Peyer's patch (tissue), 4 donors: ENCODE results near the gene AKT2. TPM values are rescaled to one million over a fixed set of nuclear protein-coding genes. Genes with fewer than 3 reads are reported as not detected.

ENCODE experiments used
- DNase-seq, 3 donors: peaks; one replicate each; pipeline ENCODE4 v3.0.0-alpha.2; 2017 to 2019
- H3K27ac ChIP-seq, 4 donors: fragments of 200-600 bp; sonication (generic); one replicate each; pipeline ENCODE4 v1.5.1; 2016 to 2019
- H3K27me3 ChIP-seq, 2 donors: fragments of 200-600 bp; sonication (generic); one replicate each; pipeline ENCODE4 v1.5.1; 2019
- H3K36me3 ChIP-seq, 3 donors: fragments of 200-600 bp; sonication (generic); one replicate each; pipeline ENCODE4 v1.5.1; 2016 to 2019
- H3K4me1 ChIP-seq, 4 donors: fragments of 200-600 bp; sonication (generic); one replicate each; pipeline ENCODE4 v1.5.1; 2016 to 2019
- H3K4me3 ChIP-seq, 4 donors: fragments of 200-600 bp; sonication (generic); 1 replicate in 3 of 4; 2 replicates in 1 of 4; pipeline ENCODE4 v1.5.1; 2016 to 2019; ENCODE audit warnings: mild to moderate bottlenecking in 1 of 4
- H3K9me3 ChIP-seq, 4 donors: fragments of 200-600 bp; sonication (generic); one replicate each; pipeline ENCODE4 v1.5.1; 2016 to 2019; ENCODE audit warnings: mild to moderate bottlenecking in 1 of 4
- POLR2A ChIP-seq, 2 donors: fragments of 450-650 bp; IDR thresholded peaks; one replicate each; pipeline ENCODE4 v1.5.1; 2017; ENCODE audit warnings: antibody characterized with exemption in 2 of 2, mild to moderate bottlenecking in 2 of 2, moderate library complexity in 2 of 2
- total RNA-seq, 4 donors: library from RNA; depleted of rRNA; stranded (reverse); fragments of >200 nt; gene quantifications; one replicate each; pipeline ENCODE4 v1.1.0, GENCODE V29; 2016
- TF ChIP-seq, protein P1 (sequence below), 6 experiments: fragments of 450-650 bp in 4 of 6; fragments of 200-600 bp in 2 of 6; sonication (generic) in 1 of 6; IDR thresholded peaks; one replicate each; pipeline ENCODE4 v1.5.1; 2017 to 2019; ENCODE audit warnings: antibody characterized with exemption in 6 of 6, mild to moderate bottlenecking in 3 of 6, moderate library complexity in 1 of 6

AKT2 gene
- total RNA-seq, 4 donors from 2014 or later: 67.1 to 146 (median 100) TPM

DNA sequence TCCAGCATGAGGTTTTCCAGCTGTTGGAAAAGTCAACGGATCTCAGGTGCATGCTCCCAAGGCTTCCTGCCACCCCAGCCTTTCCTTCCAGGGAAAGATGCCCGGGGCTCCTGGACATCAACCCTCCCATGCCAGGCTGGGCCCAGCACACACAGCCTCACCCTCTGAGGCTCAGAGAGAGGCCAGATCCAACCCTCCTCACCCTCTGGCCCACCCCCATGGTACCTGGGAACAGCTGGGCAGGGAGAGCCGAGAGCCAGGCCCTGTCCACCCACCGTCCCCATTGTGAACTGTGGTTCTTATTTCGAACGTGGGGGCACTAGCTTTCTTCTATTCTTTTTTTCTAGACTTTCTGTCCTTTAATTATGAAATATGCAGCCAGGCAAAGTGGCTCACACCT is 48.8 kb downstream of the AKT2 start:
- Histone ChIP-seq H3K27ac (no peak overlapping the region), H3K4me3 (no peak overlapping the region), H3K4me1 (peaks cover 0 to 12% (median 0%) of the 10 kb centered on the region in 4 donors), H3K27me3 (no peaks in the 10 kb centered on the region), H3K9me3 (no peaks in the 10 kb centered on the region), H3K36me3 (peaks cover 0 to 85% (median 0%) of the 10 kb centered on the region in 3 donors)
- no peak for DNase-seq
- TF ChIP-seq, protein P1, sequence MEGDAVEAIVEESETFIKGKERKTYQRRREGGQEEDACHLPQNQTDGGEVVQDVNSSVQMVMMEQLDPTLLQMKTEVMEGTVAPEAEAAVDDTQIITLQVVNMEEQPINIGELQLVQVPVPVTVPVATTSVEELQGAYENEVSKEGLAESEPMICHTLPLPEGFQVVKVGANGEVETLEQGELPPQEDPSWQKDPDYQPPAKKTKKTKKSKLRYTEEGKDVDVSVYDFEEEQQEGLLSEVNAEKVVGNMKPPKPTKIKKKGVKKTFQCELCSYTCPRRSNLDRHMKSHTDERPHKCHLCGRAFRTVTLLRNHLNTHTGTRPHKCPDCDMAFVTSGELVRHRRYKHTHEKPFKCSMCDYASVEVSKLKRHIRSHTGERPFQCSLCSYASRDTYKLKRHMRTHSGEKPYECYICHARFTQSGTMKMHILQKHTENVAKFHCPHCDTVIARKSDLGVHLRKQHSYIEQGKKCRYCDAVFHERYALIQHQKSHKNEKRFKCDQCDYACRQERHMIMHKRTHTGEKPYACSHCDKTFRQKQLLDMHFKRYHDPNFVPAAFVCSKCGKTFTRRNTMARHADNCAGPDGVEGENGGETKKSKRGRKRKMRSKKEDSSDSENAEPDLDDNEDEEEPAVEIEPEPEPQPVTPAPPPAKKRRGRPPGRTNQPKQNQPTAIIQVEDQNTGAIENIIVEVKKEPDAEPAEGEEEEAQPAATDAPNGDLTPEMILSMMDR (IDR thresholded peaks at IDR 0.05): no peak
- no peak for TF ChIP-seq POLR2A (IDR thresholded peaks at IDR 0.05)

DNA sequence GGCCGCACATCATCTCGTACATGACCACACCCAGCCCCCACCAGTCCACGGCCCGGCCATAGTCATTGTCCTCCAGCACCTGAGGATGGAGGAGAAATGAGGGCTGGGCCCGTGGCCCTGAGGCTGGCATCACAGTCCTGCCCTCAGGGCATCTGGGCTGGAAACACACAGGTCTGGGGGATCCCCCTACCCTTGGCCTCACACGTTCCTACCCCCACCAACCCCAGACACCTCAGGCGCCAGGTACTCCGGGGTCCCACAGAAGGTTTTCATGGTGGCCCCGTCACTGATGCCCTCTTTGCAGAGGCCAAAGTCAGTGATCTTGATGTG is 49.2 kb downstream of the AKT2 start:
- H3K4me3 ChIP-seq: no peak overlapping the region
- no peak for DNase-seq
- H3K9me3 ChIP-seq: no peaks in the 10 kb centered on the region
- peaks cover 0 to 12% (median 0%) of the 10 kb centered on the region in 4 donors for H3K4me1 ChIP-seq
- TF ChIP-seq, protein P1 (IDR thresholded peaks at IDR 0.05): no peak
- TF ChIP-seq POLR2A (IDR thresholded peaks at IDR 0.05): no peak
- peaks cover 0 to 81% (median 0%) of the 10 kb centered on the region in 3 donors for H3K36me3 ChIP-seq
- H3K27ac ChIP-seq: no peak overlapping the region
- H3K27me3 ChIP-seq: no peaks in the 10 kb centered on the region

DNA sequence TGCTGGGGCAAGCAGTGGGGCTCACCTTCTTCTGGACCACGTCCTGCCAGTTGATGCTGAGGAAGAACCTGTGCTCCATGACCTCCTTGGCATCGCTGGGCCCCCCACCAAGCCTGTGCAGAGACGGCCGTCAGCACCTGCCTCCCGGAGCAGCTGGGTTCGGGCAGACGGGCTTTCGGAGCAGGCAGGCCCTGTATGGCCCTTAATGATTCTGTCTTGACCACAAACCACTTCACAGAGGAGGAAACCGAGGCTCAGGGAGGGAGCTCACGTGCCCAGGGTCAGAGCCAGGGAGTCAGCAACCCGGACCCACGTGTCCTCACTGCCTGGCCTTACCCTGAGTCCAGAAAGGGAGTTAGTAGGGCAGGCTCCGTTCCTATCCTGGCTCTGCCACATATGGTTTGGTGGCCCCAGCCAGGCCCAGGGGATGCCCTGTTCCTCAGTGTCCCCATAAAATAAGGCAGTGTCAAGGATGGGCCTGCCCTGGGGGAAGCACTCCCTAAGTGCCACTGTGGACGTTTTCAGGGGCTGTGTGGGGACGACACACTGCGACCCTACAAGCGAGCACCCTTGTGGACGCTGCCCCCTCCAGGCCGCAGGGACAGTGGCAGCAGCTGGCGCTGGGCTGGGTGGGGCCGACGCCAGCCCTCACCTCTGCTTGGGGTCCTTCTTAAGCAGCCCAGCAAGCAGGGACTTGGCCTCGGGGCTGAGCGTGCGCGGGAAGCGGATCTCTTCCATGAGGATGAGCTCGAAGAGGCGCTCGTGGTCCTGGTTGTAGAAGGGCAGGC is 49.7 kb downstream of the AKT2 start:
- TF ChIP-seq POLR2A (IDR thresholded peaks at IDR 0.05): no peak
- TF ChIP-seq, protein P1 (IDR thresholded peaks at IDR 0.05): no peak
- Histone ChIP-seq H3K27ac (no peak overlapping the region), H3K4me1 (peaks cover 0 to 12% (median 0%) of the 10 kb centered on the region in 4 donors), H3K36me3 (peaks cover 0 to 76% (median 0%) of the 10 kb centered on the region in 3 donors), H3K27me3 (no peaks in the 10 kb centered on the region), H3K9me3 (no peaks in the 10 kb centered on the region), H3K4me3 (no peak overlapping the region)
- no peak for DNase-seq

DNA sequence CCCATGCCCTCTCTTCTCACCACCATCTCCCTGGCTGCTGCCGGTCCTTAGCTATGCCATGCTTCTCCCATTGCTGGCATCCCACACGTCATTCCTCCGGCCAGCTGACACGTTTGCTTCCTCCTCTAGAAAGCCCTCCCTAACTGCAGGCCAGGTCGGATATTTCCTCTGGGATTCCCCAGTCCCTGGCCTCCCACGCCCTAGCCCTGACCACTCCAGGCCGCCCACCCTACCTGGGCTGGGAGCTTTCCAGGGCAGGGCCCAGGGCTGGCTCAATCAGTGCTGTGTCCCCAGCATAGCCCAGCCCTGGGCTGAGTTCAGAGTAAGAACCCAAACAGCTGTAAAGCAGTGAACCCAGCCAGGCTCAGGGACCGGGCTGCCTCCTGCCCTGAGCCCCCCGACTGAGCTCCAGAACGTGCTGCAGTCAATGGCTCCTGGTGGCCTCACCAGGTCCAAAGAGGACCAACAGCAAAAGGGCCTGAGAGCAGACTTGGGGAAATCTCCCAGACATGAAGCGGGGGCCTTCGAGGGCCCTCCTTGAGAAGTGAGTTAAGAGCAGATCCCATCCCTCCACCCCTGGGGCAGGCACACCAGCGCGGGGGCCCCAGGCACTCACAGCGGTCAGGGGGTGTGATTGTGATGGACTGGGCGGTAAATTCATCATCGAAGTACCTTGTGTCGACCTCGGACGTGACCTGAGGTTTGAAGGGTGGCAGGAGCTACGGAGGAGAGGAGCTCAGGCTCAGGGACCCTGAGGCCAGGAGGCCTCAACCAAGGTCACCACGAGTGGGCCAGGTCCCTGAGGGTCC is 50.5 kb downstream of the AKT2 start:
- TF ChIP-seq, protein P1 (IDR thresholded peaks at IDR 0.05): no peak
- TF ChIP-seq POLR2A (IDR thresholded peaks at IDR 0.05): no peak
- DNase-seq: no peak
- H3K9me3 ChIP-seq: no peaks in the 10 kb centered on the region
- H3K4me1 ChIP-seq: peaks cover 0 to 12% (median 0%) of the 10 kb centered on the region in 4 donors
- H3K27me3 ChIP-seq: no peaks in the 10 kb centered on the region
- no peak overlapping the region for H3K4me3 ChIP-seq
- H3K36me3 ChIP-seq: peaks cover 0 to 68% (median 0%) of the 10 kb centered on the region in 3 donors
- no peak overlapping the region for H3K27ac ChIP-seq

DNA sequence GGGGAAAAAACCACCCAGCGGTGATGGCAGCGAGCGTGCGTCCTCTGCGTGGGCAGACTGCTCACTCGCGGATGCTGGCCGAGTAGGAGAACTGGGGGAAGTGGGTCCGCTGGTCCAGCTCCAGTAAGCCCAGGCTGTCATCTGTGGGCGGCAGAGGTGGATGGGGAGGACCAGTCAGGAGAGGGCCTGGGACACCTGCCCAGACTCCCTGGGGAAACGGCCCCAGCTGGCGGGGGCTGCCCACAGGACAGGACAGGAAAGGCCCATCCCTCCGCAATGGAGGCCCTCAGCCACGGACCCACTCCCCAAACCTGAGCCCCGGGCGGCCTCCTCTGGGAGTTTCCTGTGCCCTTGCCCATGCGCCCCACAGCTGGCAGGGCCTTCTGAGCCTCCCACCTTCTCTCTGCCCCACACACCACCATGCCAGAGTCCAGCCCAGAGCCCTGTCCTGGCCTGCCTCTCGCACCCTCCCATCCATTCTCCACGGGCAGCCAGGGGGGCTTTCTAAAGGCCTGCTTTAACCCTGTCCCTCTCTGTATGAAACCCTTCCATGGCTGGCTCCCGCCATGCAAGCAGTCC is 51.2 kb downstream of the AKT2 start:
- no peak for DNase-seq
- Histone ChIP-seq H3K9me3 (no peaks in the 10 kb centered on the region), H3K4me3 (no peak overlapping the region), H3K27ac (no peak overlapping the region), H3K4me1 (peaks cover 0 to 12% (median 0%) of the 10 kb centered on the region in 4 donors), H3K36me3 (peaks cover 0 to 60% (median 0%) of the 10 kb centered on the region in 3 donors), H3K27me3 (no peaks in the 10 kb centered on the region)
- TF ChIP-seq, protein P1 (IDR thresholded peaks at IDR 0.05): no peak
- TF ChIP-seq POLR2A (IDR thresholded peaks at IDR 0.05): no peak
